MV-4-11 (cell line): Measurements from ENCODE around the gene CLEC16A.
A peak's percentile ranks its signal among the peaks of the same experiment; 100 is the strongest.

ENCODE experiments used
- DNase-seq: peaks from one replicate; lab custom pipeline; 2025; lab: John Stamatoyannopoulos, UW

Gene CLEC16A

DNA sequence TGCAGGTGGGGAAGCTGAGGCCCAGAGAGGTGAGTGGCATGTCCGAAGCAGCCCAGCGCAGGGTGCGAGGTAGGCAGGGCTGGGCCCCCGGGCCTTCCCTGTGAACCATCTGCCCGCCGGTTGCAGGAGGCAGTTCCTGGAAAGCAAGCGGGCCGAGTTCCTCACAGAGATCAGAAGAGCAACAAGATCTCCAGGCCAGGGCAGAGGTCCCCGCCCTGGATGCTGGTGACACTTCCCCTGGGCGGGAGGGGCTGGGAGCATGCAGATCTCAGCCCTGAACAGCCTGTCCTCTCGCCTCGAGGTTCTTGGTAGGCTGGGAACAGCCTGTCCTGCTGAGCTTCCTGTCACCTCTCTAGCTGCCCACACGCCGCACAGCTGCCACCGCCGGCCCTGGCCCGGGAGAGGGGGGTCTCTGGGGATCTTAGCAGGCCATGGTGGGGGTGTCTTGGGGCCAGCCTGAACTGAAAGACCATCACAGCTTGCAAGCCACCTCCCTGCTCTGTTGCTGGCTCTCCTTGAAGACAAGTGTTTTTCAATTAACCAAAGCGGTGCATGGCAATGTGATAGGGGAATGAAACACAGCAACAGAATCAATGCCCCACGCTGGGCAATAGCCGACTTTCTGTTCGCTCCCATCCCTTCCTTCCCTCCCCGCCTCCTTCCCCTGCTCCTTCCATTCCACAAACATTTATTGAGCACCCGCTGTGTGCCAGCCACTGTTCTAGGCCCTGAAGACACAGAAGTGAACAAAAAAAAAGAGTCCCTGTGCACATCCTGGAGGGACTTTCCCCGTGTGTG lies 279.9 kb downstream of the CLEC16A start:
- peak; percentile 96 for DNase-seq

DNA sequence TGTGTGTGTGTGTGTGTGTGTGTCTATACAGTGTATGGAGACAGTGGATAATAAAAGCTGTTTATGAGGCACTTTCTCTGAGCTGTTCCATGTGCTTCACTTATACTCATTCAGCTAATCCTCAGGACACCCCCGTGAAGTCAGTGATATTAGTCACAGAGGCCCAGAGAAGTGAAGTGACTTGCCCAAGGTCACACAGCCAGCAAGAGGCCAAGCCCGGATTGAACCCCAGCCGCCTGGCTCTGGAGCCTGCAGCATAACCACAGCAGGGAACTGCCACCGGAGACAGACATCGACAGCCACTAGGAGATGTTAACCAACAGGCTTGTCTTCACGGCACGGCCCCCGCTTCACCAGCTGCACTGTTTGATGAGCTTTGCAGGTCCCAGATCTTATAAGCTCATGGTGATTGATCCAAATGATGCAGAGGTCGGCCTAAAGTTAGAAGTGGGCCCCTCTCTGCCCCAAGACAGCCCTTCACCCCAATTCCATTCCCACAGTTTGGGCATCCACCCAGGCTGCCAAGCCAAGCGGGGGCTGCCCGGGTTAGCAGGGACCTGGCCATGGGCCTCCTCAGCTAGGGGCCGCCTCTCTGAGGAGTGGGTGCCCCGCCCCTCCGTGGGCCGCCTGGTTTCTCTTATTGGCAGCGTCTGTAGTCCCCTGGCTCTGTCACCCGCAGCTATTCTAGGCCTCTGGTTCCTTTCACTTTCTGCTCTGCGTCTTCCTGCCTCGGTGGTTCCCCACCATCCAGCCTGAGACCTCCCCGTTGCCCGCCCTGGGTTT lies 280.7 kb downstream of the CLEC16A start:
- peak; percentile 79 for DNase-seq

DNA sequence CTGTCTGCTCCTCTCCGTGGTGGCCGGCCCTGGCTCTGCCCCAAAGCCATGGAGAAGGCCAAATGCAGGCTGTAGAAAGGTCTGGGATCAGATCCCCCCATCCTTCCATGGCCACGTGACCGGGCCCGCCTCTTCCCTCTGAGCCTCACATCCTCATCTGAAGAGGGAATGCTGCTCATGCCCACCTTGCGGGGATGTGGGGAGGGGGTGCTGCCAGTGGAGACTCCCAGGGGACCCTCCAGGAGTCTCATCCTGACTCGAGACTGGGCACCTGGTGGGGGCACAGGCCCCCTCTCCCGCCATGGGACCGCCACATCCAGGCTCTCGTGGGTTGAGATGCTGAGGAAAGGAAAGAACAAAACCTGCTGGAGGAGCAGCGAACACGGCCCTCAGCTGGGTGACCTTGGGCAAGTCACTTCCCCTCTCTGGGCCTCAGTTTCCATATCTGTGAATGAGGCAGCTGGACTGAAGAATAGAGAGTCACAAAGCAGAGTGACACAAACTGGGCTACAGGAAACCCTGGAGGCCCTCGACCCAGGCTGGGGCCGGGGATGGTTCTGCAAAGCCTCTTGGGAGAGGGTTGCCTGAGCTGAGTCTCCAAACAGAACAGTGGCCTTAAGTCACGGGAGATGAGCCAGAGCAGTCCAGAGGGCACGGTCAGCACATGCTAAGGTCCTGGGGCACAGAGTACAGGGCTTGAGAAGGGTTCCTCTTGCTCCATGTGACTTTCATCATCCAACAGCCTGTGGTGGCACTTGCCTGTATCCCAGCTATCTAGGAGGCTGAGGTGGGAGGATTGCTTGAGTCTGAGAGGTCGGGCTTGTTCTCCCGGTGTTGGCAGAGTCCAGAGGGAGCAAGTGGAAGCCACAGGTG lies 281.5 kb downstream of the CLEC16A start:
- DNase-seq = peak; percentile 14

DNA sequence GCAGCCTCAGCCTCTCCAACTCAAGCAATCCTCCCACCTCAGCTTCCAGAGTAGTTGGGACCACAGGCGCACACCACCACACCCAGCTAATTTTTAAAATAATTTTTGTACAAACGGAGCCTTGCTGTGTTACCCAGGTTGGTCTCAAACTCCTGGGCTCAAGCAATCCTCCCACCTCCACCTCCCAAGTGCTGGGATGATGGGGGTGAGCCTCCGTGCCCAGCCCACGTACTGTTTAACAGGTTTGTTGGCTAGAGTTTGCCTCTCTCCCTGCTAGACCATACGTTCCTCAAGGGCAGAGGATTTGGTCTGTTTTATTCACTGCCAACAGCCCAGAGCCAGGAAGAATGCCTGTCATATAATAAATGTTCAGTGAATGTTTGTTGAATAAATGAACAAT lies 285.1 kb downstream of the CLEC16A start:
- no peak for DNase-seq

DNA sequence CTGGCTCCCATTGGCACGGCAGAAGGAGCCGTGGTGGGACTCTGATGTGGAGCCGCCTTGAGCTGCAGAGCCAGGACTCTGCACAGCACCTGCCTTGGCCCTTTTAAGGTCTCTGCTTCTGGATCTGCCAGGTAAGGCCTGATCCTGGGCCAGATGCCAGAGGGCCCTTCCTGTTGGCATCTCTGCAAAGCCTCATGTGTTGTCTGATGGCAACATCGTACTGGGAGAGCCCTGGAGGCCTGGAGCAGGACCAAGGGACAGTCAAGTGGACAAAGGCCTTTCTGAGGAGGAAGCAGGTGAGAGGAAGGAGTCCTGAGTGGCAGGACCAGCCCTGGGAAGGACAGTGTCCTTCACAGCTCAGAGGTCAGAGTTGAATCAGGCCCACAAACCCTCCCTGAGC lies 285.5 kb downstream of the CLEC16A start:
- DNase-seq = no peak

DNA sequence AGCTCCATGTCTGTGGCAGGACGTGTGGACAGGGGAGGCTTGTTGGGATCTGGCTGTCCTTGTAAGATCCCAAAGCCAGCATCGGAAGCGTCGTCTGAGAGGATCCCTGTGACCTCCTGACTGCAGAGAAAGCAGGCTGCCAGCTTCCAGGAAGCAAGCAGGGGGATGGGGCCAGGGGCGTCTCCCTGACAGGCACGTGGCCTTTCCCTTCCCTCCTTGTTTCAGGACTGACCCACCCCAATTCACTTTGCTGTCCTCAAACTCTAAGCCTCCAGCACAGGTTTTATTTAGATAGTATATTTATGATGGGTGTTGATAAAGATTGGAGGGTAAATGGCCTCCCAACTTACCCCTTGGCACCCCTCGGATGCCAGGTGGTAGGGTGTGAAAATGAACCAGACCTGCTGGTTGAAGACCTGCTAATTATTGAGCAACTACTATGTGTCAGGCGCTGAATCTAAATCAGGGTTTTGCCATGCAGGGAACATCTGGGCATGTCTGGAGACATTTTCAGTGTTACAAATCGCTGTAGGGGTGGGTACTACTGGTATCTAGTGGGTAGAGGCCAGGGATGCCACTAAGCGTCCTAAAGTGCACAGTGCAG lies 287.1 kb downstream of the CLEC16A start:
- DNase-seq = no peak
